PC-3 (cell line): Measurements from ENCODE around the gene MACIR.

Experiments used
- CTCF ChIP-seq: fragments of 300-600 bp; sonication (generic); conservative IDR thresholded peaks from 2 replicates; pipeline ENCODE4 v1.5.1; 2017; ENCODE audit warnings: antibody characterized with exemption, low read depth, mild to moderate bottlenecking, low read length
- EZH2 ChIP-seq: fragments of 300-600 bp; sonication (generic); IDR thresholded peaks from one replicate; pipeline ENCODE4 v1.6.1; 2017; ENCODE audit warnings: antibody characterized with exemption, mild to moderate bottlenecking, low read length; ENCODE audit not compliant: unreplicated experiment
- EZH2phosphoT487 ChIP-seq: fragments of 300-600 bp; sonication (generic); IDR thresholded peaks from 2 replicates; pipeline ENCODE4 v1.6.1; 2018; ENCODE audit warnings: mild to moderate bottlenecking, antibody characterized with exemption, low read length, borderline replicate concordance

- TF ChIP-seq EZH2 (no peak), CTCF (no peak), EZH2phosphoT487 (no peak)
Observed at GRCh38 chr5:103313056-103313455, 54.5 kb downstream of the MACIR start.
